ENCODE measurements around the gene DLGAP3.
"Not testable (repeated sequence)": the region's sequence is repeated elsewhere in the genome, so short reads cannot be mapped to it uniquely, and the experiment has no call there.

DLGAP3 gene

DNA sequence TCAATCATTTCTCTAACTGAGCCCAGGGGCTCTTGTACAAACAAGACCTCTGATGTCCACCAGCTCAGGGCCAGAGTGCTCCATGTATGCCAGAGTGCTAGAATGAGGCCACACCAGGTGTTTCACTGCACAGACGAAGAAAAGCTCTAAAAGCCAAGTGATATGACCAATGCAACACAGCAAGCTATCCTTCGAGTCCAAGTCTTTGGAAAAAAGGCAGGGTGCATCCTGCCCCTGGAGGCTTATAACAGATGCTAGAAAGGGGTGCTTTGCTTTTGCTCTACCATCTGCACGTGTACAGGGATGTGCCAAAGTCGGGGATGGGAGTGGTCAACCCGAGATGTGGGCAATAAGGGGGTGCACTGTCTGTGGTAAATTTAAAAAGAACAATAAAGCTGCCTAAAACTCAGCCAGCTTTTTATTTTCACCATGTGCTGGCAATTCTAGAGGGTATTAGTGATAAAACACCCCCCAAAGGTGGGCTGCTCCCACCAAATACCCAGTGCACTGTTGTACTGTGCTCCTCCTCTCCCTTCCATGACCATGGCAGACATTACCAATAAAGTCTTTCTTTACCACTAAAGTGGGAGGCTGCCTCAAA lies 102.0 kb downstream of the DLGAP3 start:
- DNase-seq: no peak

DNA sequence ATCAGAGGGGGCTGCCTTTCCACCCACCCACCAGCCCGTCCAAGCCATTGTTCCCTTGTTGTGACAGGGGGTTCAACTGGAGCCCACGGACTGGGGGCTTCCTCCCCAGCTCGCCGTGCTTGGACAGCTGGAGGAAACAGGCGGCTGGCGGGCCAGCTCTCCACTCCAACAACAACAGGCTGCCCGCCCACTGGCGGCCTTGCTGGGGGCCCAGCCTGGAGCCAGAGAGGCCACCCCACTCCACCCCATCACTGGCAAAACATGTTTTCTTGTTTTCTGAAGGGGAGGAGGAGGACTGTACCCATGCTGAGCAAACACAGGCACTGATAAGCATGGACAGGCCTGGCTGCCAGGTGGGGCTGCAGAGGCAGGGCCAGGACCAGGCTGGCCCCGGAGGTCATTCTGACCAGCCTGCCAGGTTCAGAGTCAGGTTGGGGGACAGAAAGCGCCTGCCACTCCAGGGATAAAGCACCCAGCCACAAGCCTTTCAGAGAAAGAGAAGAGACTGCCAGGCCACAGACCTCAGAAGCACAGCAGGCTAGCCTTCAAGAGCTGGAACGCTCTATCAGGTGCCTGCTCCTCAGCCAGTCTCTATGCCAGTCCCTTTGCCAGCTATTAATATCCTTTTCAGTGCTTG lies 103.9 kb downstream of the DLGAP3 start:
- DNase-seq: no peak

DNA sequence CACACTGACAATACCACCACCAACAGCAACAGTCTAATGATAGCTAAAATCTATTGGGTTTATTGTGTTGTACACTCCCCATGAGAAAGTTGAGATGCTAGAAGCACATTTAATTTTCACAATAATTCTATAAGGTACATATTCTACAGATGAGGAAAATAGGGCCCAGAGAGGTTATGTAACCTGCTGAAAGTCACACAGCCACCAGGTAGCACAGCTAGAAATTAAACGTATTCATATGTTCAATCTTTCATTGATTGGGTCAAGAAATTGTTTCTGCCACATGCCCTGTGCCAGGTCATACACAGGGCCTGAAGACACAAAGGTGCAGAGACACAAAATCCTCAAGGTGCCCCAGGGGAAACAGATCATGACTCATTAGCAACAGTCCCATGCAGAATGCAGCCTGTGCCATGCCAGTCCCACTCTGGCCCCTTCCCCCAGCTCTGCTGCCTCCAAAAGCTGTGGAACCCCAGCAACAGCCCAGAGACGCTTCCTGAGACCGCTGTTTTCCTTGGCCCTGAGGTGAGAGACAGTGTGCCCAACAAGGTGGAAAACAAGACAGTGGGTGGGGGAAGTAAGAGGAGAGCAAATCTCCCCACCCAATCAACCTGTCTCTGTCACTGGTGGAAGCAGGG lies 104.5 kb downstream of the DLGAP3 start:
- DNase-seq: no peak

DNA sequence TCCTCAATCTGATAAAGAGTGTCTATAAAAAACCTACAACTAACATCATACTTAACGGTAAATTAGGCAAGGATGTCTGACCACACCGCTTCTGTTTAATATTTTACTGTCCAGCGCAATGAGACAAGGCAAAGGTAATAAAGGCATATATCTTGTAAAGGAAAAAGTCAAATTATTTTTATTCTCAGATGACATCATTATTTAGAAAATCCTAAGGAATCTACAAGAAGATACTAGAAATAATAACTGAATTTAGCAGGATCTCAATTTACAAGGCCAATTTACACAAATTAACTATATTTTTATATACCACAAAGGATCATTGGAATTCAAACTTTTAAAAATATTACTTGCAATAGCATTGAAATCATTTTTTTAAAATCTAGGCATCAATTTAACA lies 107.2 kb downstream of the DLGAP3 start:
- no peak for DNase-seq

DNA sequence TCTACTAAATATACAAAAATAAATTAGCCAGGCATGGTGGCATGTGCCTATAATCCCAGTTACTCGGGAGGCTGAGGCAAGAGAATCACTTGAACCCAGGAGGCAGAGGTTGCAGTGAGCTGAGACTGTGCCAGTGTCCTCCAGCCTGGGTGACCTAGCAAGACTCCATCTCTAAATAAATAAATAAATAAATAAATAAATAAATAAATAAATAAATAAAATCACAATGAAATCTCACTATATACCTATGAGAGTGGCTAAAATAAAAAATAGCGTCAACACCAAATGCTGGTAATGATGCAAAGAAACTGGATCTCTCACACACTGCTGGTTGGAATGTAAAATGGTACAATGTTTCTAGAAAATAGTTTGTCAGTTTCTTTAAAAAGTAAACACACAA lies 110.6 kb downstream of the DLGAP3 start:
- not testable (repeated sequence) for DNase-seq

DNA sequence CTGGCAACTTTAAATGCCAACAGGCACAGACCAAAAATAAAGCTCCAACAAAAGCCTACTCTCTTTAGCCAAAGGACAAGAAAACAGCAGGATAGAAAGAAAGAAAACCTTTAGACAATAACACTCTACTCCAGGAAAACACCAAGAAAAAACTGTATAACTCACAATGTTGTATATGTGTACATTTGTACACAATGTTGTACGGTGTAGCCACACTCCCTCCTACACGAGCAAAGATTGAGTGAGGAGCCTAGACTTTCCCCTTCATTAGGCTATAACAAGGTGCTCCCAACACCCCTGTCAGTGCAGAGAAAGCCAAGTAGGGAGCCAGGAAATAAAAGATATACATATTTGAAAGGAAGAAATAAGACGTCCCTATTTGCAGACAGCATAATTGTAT lies 112.7 kb downstream of the DLGAP3 start:
- DNase-seq: no peak

DNA sequence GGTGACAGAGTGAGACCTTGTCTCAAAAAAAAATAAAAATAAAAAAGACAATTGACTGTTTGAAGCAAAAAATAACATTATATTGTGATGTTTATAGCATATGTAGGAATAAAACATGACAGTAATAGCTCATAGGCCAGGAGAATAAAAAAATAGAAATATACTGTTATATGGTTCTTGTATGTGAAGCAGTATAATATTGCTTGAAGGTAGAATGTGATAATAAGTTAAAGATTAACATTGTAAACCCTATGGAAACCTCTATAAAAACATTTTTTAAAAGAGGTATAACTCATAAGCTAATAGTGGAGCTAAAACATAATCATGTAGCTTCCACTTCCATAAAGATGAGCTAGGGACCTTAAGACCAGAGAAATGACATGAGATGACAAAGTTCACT lies 113.1 kb downstream of the DLGAP3 start:
- no peak for DNase-seq

Measured in NCI-H1436 treated with DMSO at 0.1 percent for 48 hours (cell line).